Measurements from ENCODE around the gene PKIB. TPM values are rescaled to one million over a fixed set of nuclear protein-coding genes. Genes with fewer than 3 reads are reported as not detected.

Gene PKIB
- total RNA-seq, 2 donors from 2014 or later = 2.6 to 12.8 TPM

- no peaks in the 10 kb centered on the region for H3K27me3 ChIP-seq (replicated peaks; ENCODE audit: insufficient read depth)
- DNase-seq (ENCODE audit: low spot score) = no peak
- H3K27ac ChIP-seq = no peak overlapping the region
- H3K4me1 ChIP-seq (replicated peaks) = no peaks in the 10 kb centered on the region
- H3K4me3 ChIP-seq = no peak overlapping the region
- intact Hi-C loops (cut with DNase I) = no loop called here
- TF ChIP-seq CTCF (IDR thresholded peaks at IDR 0.05) (no peak), POLR2A (IDR thresholded peaks at IDR 0.05) (no peak), POLR2AphosphoS5 (IDR thresholded peaks at IDR 0.05) (no peak)
- H3K36me3 ChIP-seq = no peaks in the 10 kb centered on the region
- no peaks in the 10 kb centered on the region for H3K9me3 ChIP-seq
Measured at GRCh38 chr6:122650403-122650802, 40.2 kb downstream of the PKIB start.

- Histone ChIP-seq H3K27ac (no peak overlapping the region), H3K4me1 (replicated peaks) (no peaks in the 10 kb centered on the region), H3K36me3 (no peaks in the 10 kb centered on the region), H3K9me3 (no peaks in the 10 kb centered on the region), H3K4me3 (no peak overlapping the region), H3K27me3 (replicated peaks; ENCODE audit: insufficient read depth) (no peaks in the 10 kb centered on the region)
- no peak for DNase-seq (ENCODE audit: low spot score)
- intact Hi-C loops (cut with DNase I) = no loop called here
- TF ChIP-seq CTCF (IDR thresholded peaks at IDR 0.05) (no peak), POLR2AphosphoS5 (IDR thresholded peaks at IDR 0.05) (no peak), POLR2A (IDR thresholded peaks at IDR 0.05) (no peak)
- 79% methylated on average over 3 of the region's 3 CpGs for WGBS
Measured at GRCh38 chr6:122651031-122651430, 40.8 kb downstream of the PKIB start.

GRCh38 chr6:122651604-122652003 is 41.4 kb downstream of the PKIB start:
- Histone ChIP-seq H3K4me1 (replicated peaks) (no peaks in the 10 kb centered on the region), H3K4me3 (no peak overlapping the region), H3K36me3 (no peaks in the 10 kb centered on the region), H3K27ac (no peak overlapping the region), H3K9me3 (no peaks in the 10 kb centered on the region), H3K27me3 (replicated peaks; ENCODE audit: insufficient read depth) (no peaks in the 10 kb centered on the region)
- intact Hi-C loops (cut with DNase I) = no loop called here
- no peak for TF ChIP-seq POLR2A (IDR thresholded peaks at IDR 0.05)
- no peak for TF ChIP-seq POLR2AphosphoS5 (IDR thresholded peaks at IDR 0.05)
- TF ChIP-seq CTCF (IDR thresholded peaks at IDR 0.05) = no peak
- no peak for DNase-seq (ENCODE audit: low spot score)

- 93% methylated on average over 2 of the region's 2 CpGs for WGBS
- intact Hi-C loops (cut with DNase I) = no loop called here
- no peaks in the 10 kb centered on the region for H3K4me1 ChIP-seq (replicated peaks)
- no peaks in the 10 kb centered on the region for H3K9me3 ChIP-seq
- no peaks in the 10 kb centered on the region for H3K36me3 ChIP-seq
- no peaks in the 10 kb centered on the region for H3K27me3 ChIP-seq (replicated peaks; ENCODE audit: insufficient read depth)
- no peak for TF ChIP-seq POLR2AphosphoS5 (IDR thresholded peaks at IDR 0.05)
- no peak for DNase-seq (ENCODE audit: low spot score)
- no peak overlapping the region for H3K27ac ChIP-seq
- H3K4me3 ChIP-seq = no peak overlapping the region
Measured at GRCh38 chr6:122652431-122652830, 42.2 kb downstream of the PKIB start.

GRCh38 chr6:122653094-122653493 is 42.9 kb downstream of the PKIB start:
- H3K4me3 ChIP-seq = no peak overlapping the region
- intact Hi-C loops (cut with DNase I) = no loop called here
- H3K4me1 ChIP-seq (replicated peaks) = no peaks in the 10 kb centered on the region
- WGBS = 62% methylated on average over 2 of the region's 2 CpGs
- H3K36me3 ChIP-seq = no peaks in the 10 kb centered on the region
- H3K9me3 ChIP-seq = no peaks in the 10 kb centered on the region
- no peaks in the 10 kb centered on the region for H3K27me3 ChIP-seq (replicated peaks; ENCODE audit: insufficient read depth)
- DNase-seq (ENCODE audit: low spot score) = no peak
- TF ChIP-seq CTCF (IDR thresholded peaks at IDR 0.05) (no peak), POLR2A (IDR thresholded peaks at IDR 0.05) (no peak), POLR2AphosphoS5 (IDR thresholded peaks at IDR 0.05) (no peak)
- H3K27ac ChIP-seq = no peak overlapping the region
